Measurements from ENCODE around the gene STK38L. TPM values are rescaled to one million over a fixed set of nuclear protein-coding genes. Genes with fewer than 3 reads are reported as not detected.

The STK38L gene
- total and polyA plus RNA-seq, 2 of the 8 experiments (the other 6 are each of a cell fraction or from before 2014, with no cell fraction given), result 8.1 to 63.6 TPM

DNA sequence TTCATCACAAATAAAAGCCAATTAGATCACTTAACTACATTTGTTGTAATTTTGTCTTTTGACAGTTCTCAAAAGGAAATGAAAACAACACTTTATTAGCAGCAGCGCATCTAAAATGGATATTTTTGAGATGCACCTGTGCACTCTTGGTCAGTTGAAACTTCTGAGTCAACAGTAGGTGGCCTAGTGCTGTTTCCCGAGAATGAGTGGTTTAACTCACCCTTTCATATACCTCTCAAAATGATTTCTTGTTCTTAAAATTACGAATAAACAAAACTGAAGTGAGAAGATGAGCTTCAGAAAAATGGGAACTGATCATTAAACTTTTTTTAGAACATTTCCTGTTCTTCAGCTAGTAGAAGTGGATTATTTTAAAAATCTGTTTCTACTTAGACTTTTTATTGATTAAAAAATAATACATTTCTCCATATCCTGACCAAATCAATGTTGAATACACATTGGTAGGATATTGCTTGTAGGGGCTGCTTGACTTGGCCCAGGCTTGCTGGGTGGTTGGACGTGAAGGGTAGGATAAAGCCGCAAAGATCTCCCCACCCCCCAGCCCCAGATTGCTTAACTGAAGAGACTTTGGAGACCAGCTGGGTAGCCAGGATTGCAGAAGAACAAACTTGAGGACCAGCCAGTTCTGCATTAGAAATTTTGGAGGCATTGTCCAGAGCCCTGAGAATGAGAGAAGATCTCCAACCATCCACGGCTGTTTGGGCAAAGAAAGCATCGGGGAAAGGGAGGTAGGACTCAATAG, 22.3 kb upstream of the STK38L start (continued):
- no peak for TF ChIP-seq MAFK (IDR thresholded peaks at IDR 0.05; ENCODE audit: low read depth, low read length)
- no peak for TF ChIP-seq SRF (IDR thresholded peaks at IDR 0.05; ENCODE audit: low read depth, low read length)
- TF ChIP-seq, protein P1, sequence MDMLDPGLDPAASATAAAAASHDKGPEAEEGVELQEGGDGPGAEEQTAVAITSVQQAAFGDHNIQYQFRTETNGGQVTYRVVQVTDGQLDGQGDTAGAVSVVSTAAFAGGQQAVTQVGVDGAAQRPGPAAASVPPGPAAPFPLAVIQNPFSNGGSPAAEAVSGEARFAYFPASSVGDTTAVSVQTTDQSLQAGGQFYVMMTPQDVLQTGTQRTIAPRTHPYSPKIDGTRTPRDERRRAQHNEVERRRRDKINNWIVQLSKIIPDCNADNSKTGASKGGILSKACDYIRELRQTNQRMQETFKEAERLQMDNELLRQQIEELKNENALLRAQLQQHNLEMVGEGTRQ (IDR thresholded peaks at IDR 0.05; ENCODE audit: low read length), result no peak
- no peak for TF ChIP-seq NANOG (IDR thresholded peaks at IDR 0.05; ENCODE audit: insufficient read depth, low read depth, low read length, poor library complexity, severe bottlenecking)
- TF ChIP-seq PHF8 (conservative IDR thresholded peaks at IDR 0.05; ENCODE audit: low read depth, low read length), result no peak

All from H1 (cell line).